ENCODE measurements around the gene PLEKHG7.

DNA sequence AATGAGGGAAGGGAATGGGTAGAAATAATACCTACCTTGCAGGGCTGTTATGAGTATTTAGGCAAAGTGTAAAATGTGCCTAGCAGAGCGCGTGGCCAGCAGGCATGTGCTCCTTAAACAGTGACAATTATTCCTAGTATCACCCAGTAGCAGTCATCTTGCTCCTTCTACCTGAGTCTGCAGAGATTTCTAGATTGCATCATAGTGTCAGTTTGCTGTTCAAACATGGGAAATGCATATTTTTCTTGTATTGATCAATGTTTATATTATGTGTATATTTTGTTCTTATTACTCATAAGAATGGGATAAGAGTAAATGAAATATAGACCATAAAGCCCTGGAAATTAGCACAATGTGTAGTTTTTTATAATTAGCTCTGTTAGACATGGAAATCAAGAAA, 37.3 kb upstream of the PLEKHG7 start:
- TF ChIP-seq, protein P1, sequence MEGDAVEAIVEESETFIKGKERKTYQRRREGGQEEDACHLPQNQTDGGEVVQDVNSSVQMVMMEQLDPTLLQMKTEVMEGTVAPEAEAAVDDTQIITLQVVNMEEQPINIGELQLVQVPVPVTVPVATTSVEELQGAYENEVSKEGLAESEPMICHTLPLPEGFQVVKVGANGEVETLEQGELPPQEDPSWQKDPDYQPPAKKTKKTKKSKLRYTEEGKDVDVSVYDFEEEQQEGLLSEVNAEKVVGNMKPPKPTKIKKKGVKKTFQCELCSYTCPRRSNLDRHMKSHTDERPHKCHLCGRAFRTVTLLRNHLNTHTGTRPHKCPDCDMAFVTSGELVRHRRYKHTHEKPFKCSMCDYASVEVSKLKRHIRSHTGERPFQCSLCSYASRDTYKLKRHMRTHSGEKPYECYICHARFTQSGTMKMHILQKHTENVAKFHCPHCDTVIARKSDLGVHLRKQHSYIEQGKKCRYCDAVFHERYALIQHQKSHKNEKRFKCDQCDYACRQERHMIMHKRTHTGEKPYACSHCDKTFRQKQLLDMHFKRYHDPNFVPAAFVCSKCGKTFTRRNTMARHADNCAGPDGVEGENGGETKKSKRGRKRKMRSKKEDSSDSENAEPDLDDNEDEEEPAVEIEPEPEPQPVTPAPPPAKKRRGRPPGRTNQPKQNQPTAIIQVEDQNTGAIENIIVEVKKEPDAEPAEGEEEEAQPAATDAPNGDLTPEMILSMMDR (conservative IDR thresholded peaks at IDR 0.05): no peak
- TF ChIP-seq ZFX (IDR thresholded peaks at IDR 0.05): no peak
